ENCODE results near the gene STEAP3.

STEAP3 gene

GRCh38 chr2:119197529-119198239, 25.9 kb upstream of the STEAP3 start:
- in situ Hi-C loops (cut with MboI; ENCODE audit: low sequenced_read_pairs): no loop called here

GRCh38 chr2:119198240-119198840, 25.3 kb upstream of the STEAP3 start:
- in situ Hi-C loops (cut with MboI; ENCODE audit: low sequenced_read_pairs): no loop called here

DNA sequence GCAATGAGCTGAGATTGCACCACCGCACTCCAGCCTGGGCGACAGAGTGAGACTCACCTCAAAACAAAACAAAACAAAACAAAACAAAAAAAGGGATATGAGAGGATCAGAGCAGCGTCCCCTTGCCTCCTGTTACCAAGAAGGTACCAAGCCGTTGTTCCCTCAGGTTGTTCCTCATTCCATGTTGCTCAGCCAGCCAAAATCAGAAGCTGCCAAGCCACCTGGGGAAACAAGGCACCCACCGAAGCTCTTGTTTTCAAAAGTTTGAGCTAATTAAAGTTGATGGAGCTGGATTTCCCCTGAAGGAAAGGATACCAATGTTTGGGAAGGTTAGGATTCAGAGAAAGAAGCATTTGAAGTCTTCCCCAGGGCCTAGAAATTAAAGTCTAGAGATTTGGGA, 21.8 kb upstream of the STEAP3 start:
- in situ Hi-C loops (cut with MboI; ENCODE audit: low sequenced_read_pairs): no loop called here

DNA sequence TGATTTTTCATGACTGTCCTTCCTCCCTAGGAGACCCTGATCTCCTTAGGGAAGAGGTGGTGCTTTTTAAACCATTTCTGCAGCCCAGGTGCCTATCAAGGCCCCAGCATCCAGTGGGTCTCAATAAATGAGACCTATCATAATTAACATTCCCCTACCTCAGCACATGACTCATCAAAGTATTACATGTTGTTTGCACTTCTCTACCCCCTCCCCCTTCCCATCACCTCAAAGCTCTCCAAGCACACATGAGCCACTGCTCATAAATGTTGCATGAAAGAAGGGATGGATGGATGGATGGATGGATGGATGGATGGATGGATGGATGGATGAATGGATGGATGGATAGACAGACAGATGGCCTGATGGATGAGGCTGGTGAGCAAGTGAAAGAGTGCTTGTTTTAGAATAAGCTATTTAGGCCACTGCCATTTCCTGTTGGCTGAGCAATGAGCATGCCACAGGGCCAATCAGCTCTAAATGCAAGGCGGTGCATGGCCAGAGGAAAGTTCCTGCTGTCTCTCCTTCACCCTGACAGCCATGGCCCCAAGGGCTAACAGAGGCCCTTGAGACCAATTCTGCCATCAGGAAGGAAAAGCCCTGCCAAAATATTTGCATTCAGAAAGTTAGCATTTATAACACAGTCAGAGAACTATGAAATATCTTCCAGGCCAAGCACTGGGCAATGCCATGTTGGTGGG, 20.9 kb upstream of the STEAP3 start:
- in situ Hi-C loops (cut with MboI; ENCODE audit: low sequenced_read_pairs): no loop called here

GRCh38 chr2:119204525-119204924, 19.1 kb upstream of the STEAP3 start:
- in situ Hi-C loops (cut with MboI; ENCODE audit: low sequenced_read_pairs): no loop called here

DNA sequence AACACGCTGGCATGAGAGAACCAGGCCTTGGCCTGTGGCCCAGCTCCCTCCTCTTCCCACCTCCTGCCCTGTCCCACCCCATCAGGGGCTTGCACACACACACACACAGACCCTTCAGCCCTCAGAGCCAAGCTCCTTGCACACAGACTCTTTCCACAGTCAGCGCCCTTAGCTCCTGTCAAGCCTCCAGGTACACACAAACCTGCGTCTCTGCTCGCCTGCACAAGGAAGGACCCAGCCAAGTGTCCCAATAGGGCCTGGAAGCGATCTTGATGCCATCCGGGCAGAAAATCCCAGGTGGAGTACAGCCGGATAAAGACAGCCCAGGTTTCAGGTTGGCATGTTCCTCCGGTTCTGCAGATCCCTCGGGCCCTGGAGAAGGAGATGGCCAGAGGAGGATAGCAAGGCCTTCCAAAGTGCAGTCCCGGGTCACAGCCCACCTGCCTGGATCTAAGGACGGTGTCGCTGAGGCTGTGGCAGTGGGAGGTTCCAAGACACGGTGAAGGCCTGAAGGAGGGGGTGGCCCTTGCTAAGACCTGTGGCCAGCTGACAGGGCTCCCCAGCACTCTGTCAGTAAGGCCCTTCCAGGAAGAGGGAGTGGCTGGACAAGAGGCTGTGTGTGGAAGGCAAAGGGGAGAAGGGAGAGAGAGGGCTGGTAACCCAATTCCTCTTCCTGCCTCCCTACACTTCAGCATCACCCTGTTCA, 18.5 kb upstream of the STEAP3 start:
- in situ Hi-C loops (cut with MboI; ENCODE audit: low sequenced_read_pairs): no loop called here

DNA sequence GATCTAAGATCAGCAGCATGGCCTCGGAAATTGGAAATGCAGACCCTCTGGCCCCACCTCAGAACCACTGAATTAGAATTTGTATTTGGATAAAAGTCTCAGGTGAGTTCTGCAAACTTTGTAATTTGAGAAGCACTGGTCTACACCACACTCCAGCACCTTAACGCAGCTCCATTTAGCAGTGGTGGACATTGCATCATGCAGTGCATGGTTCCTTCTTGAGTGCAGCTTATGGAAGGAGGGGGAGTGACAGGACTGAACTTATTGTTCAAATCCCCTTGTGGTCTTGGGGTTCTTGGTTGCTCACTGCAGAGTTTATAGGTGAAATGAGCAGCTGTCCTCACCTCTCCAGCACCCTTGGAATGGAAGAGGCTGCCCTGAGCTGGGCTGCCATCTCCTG, 17.4 kb upstream of the STEAP3 start:
- in situ Hi-C loops (cut with MboI; ENCODE audit: low sequenced_read_pairs): no loop called here

GRCh38 chr2:119207447-119207846, 16.2 kb upstream of the STEAP3 start:
- in situ Hi-C loops (cut with MboI; ENCODE audit: low sequenced_read_pairs): no loop called here

DNA sequence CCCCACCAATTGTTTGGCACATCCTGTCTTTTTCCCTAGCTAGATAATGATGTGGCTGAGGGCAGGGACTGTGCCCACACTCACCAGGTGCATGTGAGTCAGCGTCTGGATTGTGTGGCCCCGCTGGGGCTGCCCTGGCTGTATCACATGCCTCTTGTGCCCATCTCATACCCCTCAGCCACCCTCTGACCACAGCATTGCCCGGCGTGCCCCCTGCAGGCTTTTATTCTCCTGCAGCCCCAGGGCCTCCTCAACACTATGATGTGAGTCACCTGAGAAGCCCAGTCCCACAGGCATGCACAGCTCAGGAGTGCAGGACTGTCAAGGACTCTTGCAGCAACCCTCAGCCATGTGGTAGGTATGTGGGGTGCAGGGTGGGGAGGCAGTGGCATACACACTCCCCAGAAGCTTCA, 14.8 kb upstream of the STEAP3 start:
- in situ Hi-C loops (cut with MboI; ENCODE audit: low sequenced_read_pairs): no loop called here

GRCh38 chr2:119212139-119212800, 11.4 kb upstream of the STEAP3 start:
- in situ Hi-C loops (cut with MboI; ENCODE audit: low sequenced_read_pairs): no loop called here

GRCh38 chr2:119214453-119215037, 9.1 kb upstream of the STEAP3 start:
- in situ Hi-C loops (cut with MboI; ENCODE audit: low sequenced_read_pairs): no loop called here

- in situ Hi-C loops (cut with MboI; ENCODE audit: low sequenced_read_pairs): no loop called here
These were observed 6.6 kb upstream of the STEAP3 start for GRCh38 chr2:119216994-119217393.

GRCh38 chr2:119218478-119219064, 5.1 kb upstream of the STEAP3 start:
- in situ Hi-C loops (cut with MboI; ENCODE audit: low sequenced_read_pairs): no loop called here

DNA sequence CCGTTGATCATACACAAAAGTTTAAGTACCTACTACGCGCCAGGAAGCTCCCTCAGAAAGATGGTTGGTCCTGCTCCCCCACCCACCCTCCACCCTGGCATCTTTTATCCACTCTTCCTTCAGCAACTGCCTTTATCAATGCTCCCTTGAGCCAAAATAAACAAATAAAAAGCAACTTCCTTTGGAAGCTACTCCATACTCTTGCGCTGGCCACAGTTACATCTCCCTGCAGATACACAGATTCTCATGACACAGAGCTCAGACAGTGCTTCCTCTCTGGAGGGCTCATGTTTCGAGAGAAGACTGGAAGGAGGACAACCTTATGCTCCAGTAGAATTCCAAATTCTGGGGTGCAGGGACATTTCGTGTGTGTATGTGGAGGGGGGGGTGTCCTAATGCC, 3.8 kb upstream of the STEAP3 start:
- in situ Hi-C loops (cut with MboI; ENCODE audit: low sequenced_read_pairs): no loop called here

DNA sequence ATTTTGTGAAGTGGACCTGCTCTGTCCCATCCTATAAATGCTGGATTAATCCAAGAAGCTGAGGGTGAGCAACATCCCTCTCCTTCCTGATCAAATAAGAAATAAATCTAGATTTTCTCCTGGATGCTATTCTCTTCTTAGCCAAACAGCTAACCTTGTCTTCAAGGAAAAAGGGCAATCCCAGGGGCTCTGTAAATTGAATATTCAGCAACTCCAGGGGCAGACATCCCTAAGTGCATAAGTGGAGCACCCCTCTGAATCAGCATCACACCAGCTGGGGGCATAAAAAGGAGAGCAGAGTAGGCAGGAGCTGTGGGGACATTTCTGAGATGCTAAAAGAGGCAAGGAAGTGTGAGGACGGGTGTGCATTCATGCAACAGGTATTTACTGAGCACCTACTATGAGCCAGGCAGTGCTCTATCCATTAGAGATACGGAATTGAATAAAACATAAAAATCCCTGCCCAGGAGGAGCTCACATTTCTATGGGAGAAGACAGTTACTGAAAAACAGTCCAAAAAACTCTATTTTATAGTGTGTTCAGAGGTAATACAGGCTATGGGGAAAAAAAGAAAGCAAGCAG, 2.8 kb upstream of the STEAP3 start:
- in situ Hi-C loops (cut with MboI; ENCODE audit: low sequenced_read_pairs): no loop called here

DNA sequence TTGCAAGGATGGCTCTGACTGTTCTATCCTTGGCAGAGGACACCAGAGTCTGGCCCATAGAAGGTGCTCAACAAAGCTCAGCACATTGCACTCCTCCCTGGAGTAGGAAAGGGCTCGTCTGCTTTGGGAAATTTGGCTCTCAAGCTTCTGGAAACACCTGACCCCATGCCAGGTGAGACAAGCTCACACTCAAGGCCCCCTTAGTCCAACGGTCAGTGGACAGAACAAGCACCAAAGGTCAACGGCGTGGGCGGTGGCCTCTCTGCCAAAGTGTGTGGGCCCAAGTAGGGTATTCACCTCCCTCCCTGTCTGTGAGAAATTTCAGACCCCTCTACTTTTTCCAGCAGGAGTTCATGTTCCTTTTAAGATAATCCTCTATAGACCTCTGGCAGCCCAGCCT, 2.0 kb upstream of the STEAP3 start:
- in situ Hi-C loops (cut with MboI; ENCODE audit: low sequenced_read_pairs): no loop called here

GRCh38 chr2:119222213-119222612, 1.4 kb upstream of the STEAP3 start:
- in situ Hi-C loops (cut with MboI; ENCODE audit: low sequenced_read_pairs): no loop called here

DNA sequence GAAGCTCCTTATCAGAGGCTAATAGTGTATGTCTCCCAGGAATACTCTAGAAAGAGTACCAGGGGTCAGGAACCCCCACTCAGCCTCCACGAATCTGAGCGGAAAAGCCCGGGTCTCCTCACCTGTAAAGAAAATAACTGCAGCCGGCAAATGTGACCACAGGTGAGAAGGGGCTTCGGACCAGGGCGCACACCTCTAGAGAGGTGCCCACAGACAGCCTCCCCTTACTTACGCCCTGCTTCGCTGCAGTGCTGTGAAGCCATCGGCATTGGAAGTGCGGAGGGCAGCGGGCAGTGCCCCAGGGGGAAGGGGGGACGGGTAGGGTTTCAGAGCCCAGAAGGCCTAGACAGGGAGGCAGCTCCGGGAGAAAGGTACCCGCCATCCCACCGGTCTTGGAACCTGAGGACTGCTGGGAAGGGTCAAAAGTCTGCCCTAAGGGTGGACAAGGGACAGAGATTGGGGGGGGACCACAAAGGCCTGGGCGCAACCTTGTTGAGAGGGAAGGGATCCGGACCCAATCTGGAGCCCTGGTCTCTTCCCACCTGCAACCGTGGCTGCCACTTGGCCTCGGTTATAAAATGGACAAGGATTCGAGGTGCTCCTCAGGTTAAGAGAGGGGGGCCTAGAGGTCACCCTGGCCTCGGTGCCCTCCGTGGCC, 642 bp upstream of the STEAP3 start:
- in situ Hi-C loops (cut with MboI; ENCODE audit: low sequenced_read_pairs): no loop called here

GRCh38 chr2:119224391-119225104, 914 bp downstream of the STEAP3 start:
- in situ Hi-C loops (cut with MboI; ENCODE audit: low sequenced_read_pairs): no loop called here

Measured in HL-60/S4 treated with phorbol 12-myristate 13-acetate at 8.2 ng/mL for 4 days and 3 days (cell line).